Measurements from ENCODE around the gene SERPINE2. TPM values are rescaled to one million over a fixed set of nuclear protein-coding genes. Genes with fewer than 3 reads are reported as not detected.

Gene SERPINE2
- polyA plus RNA-seq, 3 donors: not detected

DNA sequence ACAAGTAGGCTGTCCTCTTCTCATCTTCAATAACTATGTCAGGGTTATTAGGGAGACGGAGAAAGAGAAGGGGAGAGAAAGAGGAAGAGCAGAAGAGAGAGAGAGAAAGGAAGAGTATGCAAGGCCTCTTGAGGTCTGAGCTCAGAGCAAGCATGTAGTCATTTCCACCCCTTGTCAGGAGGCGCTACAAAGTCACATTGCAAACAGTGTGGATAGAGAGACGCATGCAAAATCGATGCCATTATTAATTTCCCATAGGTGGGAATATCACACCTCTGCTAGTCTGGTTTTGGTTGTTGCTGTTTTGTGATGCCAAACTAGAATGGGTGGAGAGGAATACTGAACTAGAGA is 24.2 kb upstream of the SERPINE2 start:
- peaks cover 14% of the 10 kb centered on the region for H3K4me1 Mint-ChIP-seq
- TF ChIP-seq, protein P1, sequence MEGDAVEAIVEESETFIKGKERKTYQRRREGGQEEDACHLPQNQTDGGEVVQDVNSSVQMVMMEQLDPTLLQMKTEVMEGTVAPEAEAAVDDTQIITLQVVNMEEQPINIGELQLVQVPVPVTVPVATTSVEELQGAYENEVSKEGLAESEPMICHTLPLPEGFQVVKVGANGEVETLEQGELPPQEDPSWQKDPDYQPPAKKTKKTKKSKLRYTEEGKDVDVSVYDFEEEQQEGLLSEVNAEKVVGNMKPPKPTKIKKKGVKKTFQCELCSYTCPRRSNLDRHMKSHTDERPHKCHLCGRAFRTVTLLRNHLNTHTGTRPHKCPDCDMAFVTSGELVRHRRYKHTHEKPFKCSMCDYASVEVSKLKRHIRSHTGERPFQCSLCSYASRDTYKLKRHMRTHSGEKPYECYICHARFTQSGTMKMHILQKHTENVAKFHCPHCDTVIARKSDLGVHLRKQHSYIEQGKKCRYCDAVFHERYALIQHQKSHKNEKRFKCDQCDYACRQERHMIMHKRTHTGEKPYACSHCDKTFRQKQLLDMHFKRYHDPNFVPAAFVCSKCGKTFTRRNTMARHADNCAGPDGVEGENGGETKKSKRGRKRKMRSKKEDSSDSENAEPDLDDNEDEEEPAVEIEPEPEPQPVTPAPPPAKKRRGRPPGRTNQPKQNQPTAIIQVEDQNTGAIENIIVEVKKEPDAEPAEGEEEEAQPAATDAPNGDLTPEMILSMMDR (IDR thresholded peaks at IDR 0.05): no peak

DNA sequence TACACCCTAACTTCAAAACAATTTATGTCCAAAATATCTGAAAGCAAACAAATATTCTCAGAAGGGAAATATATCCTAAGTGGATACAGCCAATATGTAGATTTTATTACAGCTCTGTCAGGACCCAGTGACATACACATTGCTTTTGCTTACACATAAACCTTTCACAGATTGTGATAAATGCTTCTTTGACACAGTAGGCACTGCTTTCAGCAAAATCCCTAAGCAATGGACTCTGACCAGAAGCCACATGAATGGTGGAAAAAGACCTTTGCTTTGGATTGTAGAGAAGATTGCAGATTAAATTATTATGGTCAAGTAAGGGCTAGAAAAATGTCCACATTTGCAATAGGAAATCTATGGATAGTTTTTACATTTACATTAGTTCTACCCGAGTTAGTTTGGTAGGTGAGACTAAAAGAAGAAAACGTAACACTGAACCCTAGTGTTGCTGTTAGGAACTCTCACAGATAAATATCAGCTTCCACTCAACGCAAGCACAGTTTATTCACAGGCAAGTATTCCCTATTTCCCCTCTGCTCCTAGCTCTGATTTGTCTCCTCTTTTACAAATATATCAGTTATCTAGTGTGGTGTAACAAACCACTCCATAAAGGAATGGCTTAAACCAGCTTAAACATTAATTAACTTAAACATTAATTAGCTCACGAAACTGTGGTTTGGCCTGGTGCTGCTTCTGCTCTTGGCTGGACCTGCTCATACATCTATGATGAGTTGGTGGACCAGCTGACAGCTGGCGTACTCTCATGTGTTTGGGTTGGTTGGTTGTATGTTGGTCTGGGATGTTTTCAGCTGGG is 23.6 kb upstream of the SERPINE2 start:
- H3K4me3 Mint-ChIP-seq: no peak overlapping the region
- WGBS (ENCODE audit: insufficient coverage): no CpG with 5 or more reads among the region's 5 CpGs
- no peaks in the 10 kb centered on the region for H3K9me3 ChIP-seq (replicated peaks in 1 of 2; ENCODE audit: control insufficient read depth in 1 of 2, insufficient read depth in 1 of 2, low read length in 2 of 2)
- H3K27ac ChIP-seq (ENCODE audit: low read depth in 1 of 2, low read length in 2 of 2): no peak overlapping the region
- no peak for DNase-seq
- H3K4me1 Mint-ChIP-seq: peaks cover 14% of the 10 kb centered on the region
- TF ChIP-seq, protein P1 (IDR thresholded peaks at IDR 0.05): no peak
- no peaks in the 10 kb centered on the region for H3K79me2 ChIP-seq (ENCODE audit: insufficient read depth, low read length)
- H3K27me3 ChIP-seq (ENCODE audit: control insufficient read depth in 2 of 2, insufficient read depth in 2 of 2, low read length in 2 of 2): no peaks in the 10 kb centered on the region
- H2AFZ ChIP-seq (ENCODE audit: insufficient read depth, low read depth, low read length, poor library complexity, severe bottlenecking): no peak overlapping the region
- no peaks in the 10 kb centered on the region for H4K20me1 ChIP-seq (ENCODE audit: insufficient read depth, low read length)
- H3K36me3 ChIP-seq (replicated peaks in 1 of 2; ENCODE audit: control insufficient read depth in 1 of 2, insufficient read depth in 2 of 2, low read length in 2 of 2): no peaks in the 10 kb centered on the region
- intact Hi-C loops (cut with micrococcal nuclease): no loop called here
- H3K9me3 Mint-ChIP-seq: peaks cover 0 to 2% (median 0%) of the 10 kb centered on the region in 7 donors
- H3K9ac ChIP-seq (ENCODE audit: insufficient read depth, low read length, poor library complexity, severe bottlenecking): no peak overlapping the region
- no peak overlapping the region for H3K4me2 ChIP-seq (replicated peaks; ENCODE audit: extremely low read depth, low read length, poor library complexity, severe bottlenecking)
- peaks cover 3 to 7% of the 10 kb centered on the region in 2 donors for H3K4me1 ChIP-seq (ENCODE audit: control insufficient read depth in 1 of 2, insufficient read depth in 2 of 2, low read length in 2 of 2)
- no peak overlapping the region for H3K27ac Mint-ChIP-seq
- H3K36me3 Mint-ChIP-seq: no peaks in the 10 kb centered on the region
- H3K4me3 ChIP-seq (replicated peaks in 1 of 3; ENCODE audit: low read depth in 2 of 3, low read length in 3 of 3): no peak overlapping the region
- peaks cover 0 to 2% (median 1%) of the 10 kb centered on the region in 3 donors for H3K27me3 Mint-ChIP-seq (ENCODE audit: low read depth in 3 of 3)

More for the DNA sequence above, 24.2 kb upstream of the SERPINE2 start:
- H3K36me3 Mint-ChIP-seq: no peaks in the 10 kb centered on the region
- DNase-seq: no peak
- H3K9me3 ChIP-seq (replicated peaks in 1 of 2; ENCODE audit: control insufficient read depth in 1 of 2, insufficient read depth in 1 of 2, low read length in 2 of 2): no peaks in the 10 kb centered on the region
- H3K79me2 ChIP-seq (ENCODE audit: insufficient read depth, low read length): no peaks in the 10 kb centered on the region
- WGBS (ENCODE audit: insufficient coverage): 100% methylated on average over 1 of the region's 4 CpGs
- no peaks in the 10 kb centered on the region for H3K36me3 ChIP-seq (replicated peaks in 1 of 2; ENCODE audit: control insufficient read depth in 1 of 2, insufficient read depth in 2 of 2, low read length in 2 of 2)
- no peak overlapping the region for H3K27ac Mint-ChIP-seq
- H3K4me1 ChIP-seq (ENCODE audit: control insufficient read depth in 1 of 2, insufficient read depth in 2 of 2, low read length in 2 of 2): peaks cover 3 to 7% of the 10 kb centered on the region in 2 donors
- H3K27me3 Mint-ChIP-seq (ENCODE audit: low read depth in 3 of 3): peaks cover under 1 to 2% (median 1%) of the 10 kb centered on the region in 3 donors
- no peak overlapping the region for H3K4me3 ChIP-seq (replicated peaks in 1 of 3; ENCODE audit: low read depth in 2 of 3, low read length in 3 of 3)
- H3K27ac ChIP-seq (ENCODE audit: low read depth in 1 of 2, low read length in 2 of 2): no peak overlapping the region
- H2AFZ ChIP-seq (ENCODE audit: insufficient read depth, low read depth, low read length, poor library complexity, severe bottlenecking): no peak overlapping the region
- no peak overlapping the region for H3K4me2 ChIP-seq (replicated peaks; ENCODE audit: extremely low read depth, low read length, poor library complexity, severe bottlenecking)
- peaks cover 0 to 2% (median 0%) of the 10 kb centered on the region in 7 donors for H3K9me3 Mint-ChIP-seq
- no peaks in the 10 kb centered on the region for H4K20me1 ChIP-seq (ENCODE audit: insufficient read depth, low read length)
- H3K4me3 Mint-ChIP-seq: no peak overlapping the region
- H3K27me3 ChIP-seq (ENCODE audit: control insufficient read depth in 2 of 2, insufficient read depth in 2 of 2, low read length in 2 of 2): no peaks in the 10 kb centered on the region
- no peak overlapping the region for H3K9ac ChIP-seq (ENCODE audit: insufficient read depth, low read length, poor library complexity, severe bottlenecking)
- intact Hi-C loops (cut with micrococcal nuclease): no loop called here

All from CD14-positive monocyte (primary cell).